ENCODE measurements around the gene APP. TPM values are rescaled to one million over a fixed set of nuclear protein-coding genes. Genes with fewer than 3 reads are reported as not detected.

Gene APP
- total and polyA plus RNA-seq, 10 of the 15 experiments (the other 5 are each of a cell fraction or from before 2014, with no cell fraction given), result 8.8 to 94.9 (median 51.0) TPM

- no peaks in the 10 kb centered on the region for H3K9me3 ChIP-seq (replicated peaks; ENCODE audit: control insufficient read depth, insufficient read depth, low read length)
- H3K4me3 ChIP-seq, result no peak overlapping the region
- ATAC-seq, result peak; percentile 59
- whole genome bisulfite sequencing (ENCODE audit: insufficient coverage, insufficient replicate concordance, low lambda C conversion rate, missing lambda C conversion rate), result 80% methylated on average over 4 of the region's 4 CpGs
- H3K27me3 ChIP-seq (replicated peaks in 1 of 2; ENCODE audit: control insufficient read depth in 2 of 2, insufficient read depth in 2 of 2, low read length in 1 of 2), result no peaks in the 10 kb centered on the region
- H3K79me2 ChIP-seq (ENCODE audit: control insufficient read depth, insufficient read depth, low read length), result no peaks in the 10 kb centered on the region
- no peak for DNase-seq (ENCODE audit: low read depth, low spot score)
- peak overlapping the region; percentile 55; the same call in 1 of the 2 replicates for H3K9ac ChIP-seq (ENCODE audit: control insufficient read depth, insufficient read depth, low read length)
- H4K20me1 ChIP-seq (ENCODE audit: control insufficient read depth, insufficient read depth), result no peaks in the 10 kb centered on the region
- ChIA-PET POLR2A (interaction anchor here (0.7 kb wide), 1 partner anchor 33 kb away, joined by 3 read pairs; no protein-coding TSS in a partner anchor), SMC1A (ENCODE audit: uncharacterized antibody, unreplicated experiment) (interaction anchor here (0.7 to 1.4 kb wide), 3 partner anchors 10 to 200 kb away, joined by 3 to 6 read pairs (median 3); no protein-coding TSS in a partner anchor), CTCF (interaction anchor here (0.6 kb wide), 2 partner anchors 66 kb away, joined by 3 read pairs; no protein-coding TSS in a partner anchor), RAD21 (ENCODE audit: unreplicated experiment) (interaction anchor here (0.6 to 0.9 kb wide), 2 partner anchors 41 to 201 kb away, joined by 3 read pairs; no protein-coding TSS in a partner anchor)
- H3K4me1 ChIP-seq (ENCODE audit: control insufficient read depth, insufficient read depth, low read length), result peaks cover 3% of the 10 kb centered on the region; the same call in 1 of the 2 replicates
- peak overlapping the region; percentile 17; the same call in 1 of the 2 replicates for H3K4me2 ChIP-seq (ENCODE audit: control insufficient read depth, insufficient read depth)
- TF ChIP-seq ZNF622 (IDR thresholded peaks at IDR 0.05), result no peak
- 0 out of 2 replicates have a peak, but pooled peaks have one; percentile 1 for TF ChIP-seq FOXM1 (IDR thresholded peaks at IDR 0.05; ENCODE audit: low read depth, low read length)
- peak overlapping the region; percentile 78 for H3K27ac ChIP-seq (ENCODE audit: control insufficient read depth, insufficient read depth)
- no peak for FAIRE-seq
- peak overlapping the region; percentile 83 for H2AFZ ChIP-seq (ENCODE audit: control insufficient read depth, low read depth, low read length)
- H3K36me3 ChIP-seq (ENCODE audit: control insufficient read depth in 2 of 2, insufficient read depth in 2 of 2, low read length in 1 of 2), result no peaks in the 10 kb centered on the region
- BruUV-seq (replicated peaks), result no TSS peak
- intact Hi-C loops (cut with micrococcal nuclease; ENCODE audit: unreplicated experiment) (no loop called here), in situ Hi-C loops (cut with MboI) (no loop called here)
Measured at GRCh38 chr21:25967901-25968438, 202.6 kb downstream of the APP start.

DNA sequence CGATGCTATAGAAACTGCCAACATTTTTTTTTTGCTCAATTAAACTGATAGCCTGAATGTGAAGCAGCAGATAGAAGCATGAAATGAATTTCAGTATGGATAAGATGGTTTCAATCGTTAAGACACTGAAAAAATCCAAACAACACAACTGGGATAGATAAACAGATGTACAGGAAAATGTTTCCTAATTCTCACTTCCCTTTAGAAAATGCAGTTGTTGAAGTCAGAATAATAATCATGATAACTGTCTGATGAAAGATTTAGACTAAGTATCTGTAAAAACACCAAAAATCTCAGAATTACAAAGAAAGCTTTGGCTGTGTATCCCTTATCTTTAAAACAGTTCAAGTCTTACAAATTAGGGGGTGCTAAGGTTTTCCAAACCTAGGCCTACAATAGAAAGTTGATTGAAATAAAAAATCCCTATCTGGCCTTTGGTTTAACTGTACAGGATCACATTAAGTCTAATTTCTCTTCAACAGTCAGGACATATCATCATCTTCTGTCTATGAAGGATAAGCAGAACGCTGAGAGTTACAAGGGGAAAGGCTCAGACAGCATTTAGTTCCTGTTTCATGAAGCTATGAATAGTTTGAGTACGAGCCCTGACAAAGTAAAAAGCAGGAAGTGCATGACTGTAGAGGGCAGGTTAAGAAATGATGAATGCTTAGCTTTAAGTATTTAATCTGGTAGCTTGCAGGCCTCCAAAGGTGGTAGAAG lies 203.2 kb downstream of the APP start:
- 8% methylated on average over 4 of the region's 4 CpGs for WGBS (ENCODE audit: insufficient coverage, insufficient replicate concordance, low lambda C conversion rate, missing lambda C conversion rate)
- Histone ChIP-seq H3K9me3 (replicated peaks; ENCODE audit: control insufficient read depth, insufficient read depth, low read length) (no peaks in the 10 kb centered on the region), H3K79me2 (ENCODE audit: control insufficient read depth, insufficient read depth, low read length) (no peaks in the 10 kb centered on the region), H3K4me3 (no peak overlapping the region), H3K27me3 (replicated peaks in 1 of 2; ENCODE audit: control insufficient read depth in 2 of 2, insufficient read depth in 2 of 2, low read length in 1 of 2) (no peaks in the 10 kb centered on the region), H3K27ac (ENCODE audit: control insufficient read depth, insufficient read depth) (peak overlapping the region; percentile 78), H3K4me2 (ENCODE audit: control insufficient read depth, insufficient read depth) (peak overlapping the region; percentile 17; the same call in 1 of the 2 replicates), H2AFZ (ENCODE audit: control insufficient read depth, low read depth, low read length) (peak overlapping the region; percentile 83), H3K4me1 (ENCODE audit: control insufficient read depth, insufficient read depth, low read length) (peaks cover 3% of the 10 kb centered on the region; the same call in 1 of the 2 replicates), H4K20me1 (ENCODE audit: control insufficient read depth, insufficient read depth) (no peaks in the 10 kb centered on the region), H3K9ac (ENCODE audit: control insufficient read depth, insufficient read depth, low read length) (peak overlapping the region; percentile 55; the same call in 1 of the 2 replicates), H3K36me3 (ENCODE audit: control insufficient read depth in 2 of 2, insufficient read depth in 2 of 2, low read length in 1 of 2) (no peaks in the 10 kb centered on the region)
- DNase-seq (ENCODE audit: low read depth, low spot score), result peak; percentile 44
- FAIRE-seq, result peak; percentile 94
- RAD21 ChIA-PET (ENCODE audit: unreplicated experiment), result interaction anchor here (0.6 to 0.9 kb wide), 2 partner anchors 41 to 201 kb away, joined by 3 read pairs; no protein-coding TSS in a partner anchor
- CTCF ChIA-PET, result interaction anchor here (0.6 kb wide), 3 partner anchors 65 to 1372 kb away, joined by 3 read pairs; no protein-coding TSS in a partner anchor
- SMC1A ChIA-PET (ENCODE audit: uncharacterized antibody, unreplicated experiment), result interaction anchor here (0.7 to 1.4 kb wide), 3 partner anchors 11 to 201 kb away, joined by 3 to 6 read pairs (median 3); no protein-coding TSS in a partner anchor
- no TSS peak for BruUV-seq (replicated peaks)
- peak; percentile 93 for ATAC-seq
- in situ Hi-C loops (cut with MboI), result no loop called here
- POLR2A ChIA-PET, result interaction anchor here (0.7 kb wide), 1 partner anchor 33 kb away, joined by 3 read pairs; no protein-coding TSS in a partner anchor
- intact Hi-C loops (cut with micrococcal nuclease; ENCODE audit: unreplicated experiment), result no loop called here
- peak in 1 of 2 experiments; percentile 38; a peak in 1 of 4 replicates for TF ChIP-seq ETV6 (conservative IDR thresholded peaks at IDR 0.05 in 1 of 2, IDR thresholded peaks at IDR 0.05 in 1 of 2; ENCODE audit: borderline replicate concordance in 1 of 2, low read depth in 1 of 2)
- TF ChIP-seq, protein P1, sequence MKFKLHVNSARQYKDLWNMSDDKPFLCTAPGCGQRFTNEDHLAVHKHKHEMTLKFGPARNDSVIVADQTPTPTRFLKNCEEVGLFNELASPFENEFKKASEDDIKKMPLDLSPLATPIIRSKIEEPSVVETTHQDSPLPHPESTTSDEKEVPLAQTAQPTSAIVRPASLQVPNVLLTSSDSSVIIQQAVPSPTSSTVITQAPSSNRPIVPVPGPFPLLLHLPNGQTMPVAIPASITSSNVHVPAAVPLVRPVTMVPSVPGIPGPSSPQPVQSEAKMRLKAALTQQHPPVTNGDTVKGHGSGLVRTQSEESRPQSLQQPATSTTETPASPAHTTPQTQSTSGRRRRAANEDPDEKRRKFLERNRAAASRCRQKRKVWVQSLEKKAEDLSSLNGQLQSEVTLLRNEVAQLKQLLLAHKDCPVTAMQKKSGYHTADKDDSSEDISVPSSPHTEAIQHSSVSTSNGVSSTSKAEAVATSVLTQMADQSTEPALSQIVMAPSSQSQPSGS (IDR thresholded peaks at IDR 0.05; ENCODE audit: low read length), result peak; percentile 42; the same call in 1 of the 2 replicates
- peak; percentile 80 for TF ChIP-seq SPI1 (IDR thresholded peaks at IDR 0.05; ENCODE audit: borderline replicate concordance, insufficient read depth, low read depth, low read length)
- TF ChIP-seq CHD4 (IDR thresholded peaks at IDR 0.05), result no peak
- 0 out of 2 replicates have a peak, but pooled peaks have one; percentile 7 for TF ChIP-seq TAF1 (IDR thresholded peaks at IDR 0.05; ENCODE audit: borderline replicate concordance, low read depth, low read length)
- TF ChIP-seq FOXM1 (IDR thresholded peaks at IDR 0.05; ENCODE audit: low read depth, low read length), result 0 out of 2 replicates have a peak, but pooled peaks have one; percentile 10
- 0 out of 2 replicates have a peak, but pooled peaks have one; percentile 31 for TF ChIP-seq MEF2A (IDR thresholded peaks at IDR 0.05; ENCODE audit: insufficient read depth, low read depth, low read length)
- no peak for TF ChIP-seq SMAD1 (IDR thresholded peaks at IDR 0.05; ENCODE audit: low read depth, partially characterized antibody)
- peak; percentile 52; the same call in 1 of the 2 replicates for TF ChIP-seq JUNB (IDR thresholded peaks at IDR 0.05)
- TF ChIP-seq POLR2AphosphoS2 (IDR thresholded peaks at IDR 0.05; ENCODE audit: low read depth, low read length), result no peak

Measured in GM12878 (cell line).